Endodermal cell (in vitro differentiated cells): ENCODE data around the gene COL13A1. TPM values are rescaled to one million over a fixed set of nuclear protein-coding genes. Genes with fewer than 3 reads are reported as not detected.

Source experiments
- DNase-seq: peaks from one replicate; pipeline ENCODE4 v3.0.0-alpha.2; 2017
- H3K27ac ChIP-seq: 2 replicates; pipeline ENCODE4 v1.5.1; 2013; ENCODE audit warnings: mild to moderate bottlenecking, low read depth, low read length, moderate library complexity
- H3K27me3 ChIP-seq: 2 replicates; pipeline ENCODE4 v1.6.1; 2013; ENCODE audit warnings: mild to moderate bottlenecking, low read length, moderate library complexity; ENCODE audit not compliant: insufficient read depth, control insufficient read depth, poor library complexity, severe bottlenecking
- H3K36me3 ChIP-seq: 2 replicates; pipeline ENCODE4 v1.7.0; 2013; ENCODE audit warnings: mild to moderate bottlenecking, low read length, moderate library complexity; ENCODE audit not compliant: control insufficient read depth, insufficient read depth
- H3K4me1 ChIP-seq: one replicate; pipeline ENCODE4 v1.7.0; 2013; ENCODE audit warnings: low read length; ENCODE audit not compliant: control insufficient read depth, insufficient read depth
- H3K4me3 ChIP-seq: 2 replicates; pipeline ENCODE4 v1.5.1; 2013; ENCODE audit warnings: mild to moderate bottlenecking, low read length, moderate library complexity
- H3K9ac ChIP-seq: 2 replicates; pipeline ENCODE4 v1.6.1; 2013; ENCODE audit warnings: mild to moderate bottlenecking, low read length, moderate library complexity; ENCODE audit not compliant: poor library complexity, severe bottlenecking; ENCODE audit errors: extremely low read depth
- H3K9me3 ChIP-seq: 2 replicates; pipeline ENCODE4 v1.6.1; 2013; ENCODE audit warnings: mild to moderate bottlenecking, low read length, moderate library complexity; ENCODE audit not compliant: control insufficient read depth
- H3K27ac Mint-ChIP-seq: 2 replicates; pipeline ENCODE4 v1.8.0; 2020; ENCODE audit warnings: mixed read lengths
- H3K27me3 Mint-ChIP-seq: 2 replicates; pipeline ENCODE4 v1.8.0; 2021; ENCODE audit warnings: mild to moderate bottlenecking, mixed read lengths; ENCODE audit not compliant: insufficient read depth
- H3K36me3 Mint-ChIP-seq: 2 replicates; pipeline ENCODE4 v1.8.0; 2020; ENCODE audit warnings: low read depth, mixed read lengths
- H3K4me1 Mint-ChIP-seq: 2 replicates; pipeline ENCODE4 v1.8.0; 2020; ENCODE audit warnings: mixed read lengths
- H3K4me3 Mint-ChIP-seq: 2 replicates; pipeline ENCODE4 v1.8.0; 2020; ENCODE audit warnings: mild to moderate bottlenecking, moderate library complexity, mixed read lengths
- H3K9me3 Mint-ChIP-seq: 2 replicates; pipeline ENCODE4 v1.8.0; 2020; ENCODE audit warnings: mild to moderate bottlenecking, mixed read lengths
- WGBS, 2 experiments: methylation state at CpG; one replicate each; pipeline versions ENCODE4 v1.1.5 to v1.1.7; 2013; ENCODE audit warnings: missing lambda C conversion rate in 2 of 2, mixed read lengths in 1 of 2; ENCODE audit not compliant: insufficient coverage in 1 of 2, insufficient read length in 1 of 2; 5-methylcytosine and 5-hydroxymethylcytosine counted together
- total RNA-seq, 2 donors: library from RNA; stranded (reverse); fragmentation: NEBNext Ultra II Directional in 1 of 2; extraction: Animal tissue kit (Norgen Biotek cat#: 25700) in 1 of 2; gene quantifications; 2 replicates in 1 of 2; 3 replicates in 1 of 2; pipeline ENCODE4 v1.2.1, GENCODE V29; 2021
- TF ChIP-seq, protein P1 (sequence below): fragments of 200-600 bp; sonication (generic); conservative IDR thresholded peaks from 2 replicates; pipeline ENCODE4 v1.5.0; 2021; ENCODE audit warnings: antibody characterized with exemption, mild to moderate bottlenecking

COL13A1 gene
- total RNA-seq, 2 donors from 2014 or later, result 15.9 to 20.7 TPM

DNA sequence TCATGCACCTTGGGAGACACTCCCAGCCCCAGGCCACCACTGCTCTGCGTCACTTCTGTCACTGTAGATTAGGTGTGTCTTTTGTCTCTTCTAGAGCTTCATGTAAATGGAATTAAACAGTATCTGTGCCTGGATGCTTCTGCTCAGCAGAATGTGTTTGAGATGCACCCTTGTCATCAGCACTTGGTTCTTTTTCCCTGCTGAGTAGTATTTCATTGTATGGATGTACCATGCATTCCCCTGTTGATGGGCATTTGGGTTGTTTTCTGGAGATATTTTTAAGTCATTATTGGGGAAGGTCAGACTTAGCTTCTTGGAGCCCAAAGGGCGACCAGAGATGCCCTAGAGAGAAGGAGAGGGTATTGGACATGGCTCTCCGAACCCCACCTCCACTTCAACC, 126.6 kb downstream of the COL13A1 start:
- no peaks in the 10 kb centered on the region for H3K36me3 ChIP-seq

GRCh38 chr10:69929575-69929974, 127.9 kb downstream of the COL13A1 start:
- Histone ChIP-seq H3K27me3 (no peaks in the 10 kb centered on the region), H3K9ac (no peak overlapping the region), H3K4me1 (peaks cover 8% of the 10 kb centered on the region), H3K9me3 (peaks cover 6% of the 10 kb centered on the region), H3K27ac (no peak overlapping the region), H3K4me3 (no peak overlapping the region), H3K36me3 (no peaks in the 10 kb centered on the region)
- Mint-ChIP-seq H3K4me1 (peaks cover 12% of the 10 kb centered on the region), H3K4me3 (no peak overlapping the region), H3K27me3 (no peaks in the 10 kb centered on the region), H3K36me3 (peaks cover 11% of the 10 kb centered on the region), H3K9me3 (peaks cover 6% of the 10 kb centered on the region), H3K27ac (no peak overlapping the region)
- peak; percentile 62 for DNase-seq
- 84 to 86% methylated on average over 2 to 3 of the region's 3 CpGs for WGBS, 2 experiments
- TF ChIP-seq, protein P1, sequence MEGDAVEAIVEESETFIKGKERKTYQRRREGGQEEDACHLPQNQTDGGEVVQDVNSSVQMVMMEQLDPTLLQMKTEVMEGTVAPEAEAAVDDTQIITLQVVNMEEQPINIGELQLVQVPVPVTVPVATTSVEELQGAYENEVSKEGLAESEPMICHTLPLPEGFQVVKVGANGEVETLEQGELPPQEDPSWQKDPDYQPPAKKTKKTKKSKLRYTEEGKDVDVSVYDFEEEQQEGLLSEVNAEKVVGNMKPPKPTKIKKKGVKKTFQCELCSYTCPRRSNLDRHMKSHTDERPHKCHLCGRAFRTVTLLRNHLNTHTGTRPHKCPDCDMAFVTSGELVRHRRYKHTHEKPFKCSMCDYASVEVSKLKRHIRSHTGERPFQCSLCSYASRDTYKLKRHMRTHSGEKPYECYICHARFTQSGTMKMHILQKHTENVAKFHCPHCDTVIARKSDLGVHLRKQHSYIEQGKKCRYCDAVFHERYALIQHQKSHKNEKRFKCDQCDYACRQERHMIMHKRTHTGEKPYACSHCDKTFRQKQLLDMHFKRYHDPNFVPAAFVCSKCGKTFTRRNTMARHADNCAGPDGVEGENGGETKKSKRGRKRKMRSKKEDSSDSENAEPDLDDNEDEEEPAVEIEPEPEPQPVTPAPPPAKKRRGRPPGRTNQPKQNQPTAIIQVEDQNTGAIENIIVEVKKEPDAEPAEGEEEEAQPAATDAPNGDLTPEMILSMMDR, result no peak

More for the DNA sequence above, 126.6 kb downstream of the COL13A1 start:
- Mint-ChIP-seq H3K36me3 (peaks cover 10% of the 10 kb centered on the region), H3K4me1 (peaks cover 18% of the 10 kb centered on the region), H3K27me3 (peaks cover 1% of the 10 kb centered on the region), H3K4me3 (no peak overlapping the region), H3K27ac (no peak overlapping the region), H3K9me3 (peaks cover 6% of the 10 kb centered on the region)
- no peak overlapping the region for H3K27ac ChIP-seq
- H3K9ac ChIP-seq, result no peak overlapping the region
- DNase-seq, result no peak
- TF ChIP-seq, protein P1, result no peak
- H3K4me3 ChIP-seq, result no peak overlapping the region
- 74 to 94% methylated on average over 2 to 3 of the region's 3 CpGs for whole genome bisulfite sequencing, 2 experiments
- peaks cover 6% of the 10 kb centered on the region for H3K9me3 ChIP-seq
- H3K27me3 ChIP-seq, result no peaks in the 10 kb centered on the region
- peaks cover 9% of the 10 kb centered on the region for H3K4me1 ChIP-seq

DNA sequence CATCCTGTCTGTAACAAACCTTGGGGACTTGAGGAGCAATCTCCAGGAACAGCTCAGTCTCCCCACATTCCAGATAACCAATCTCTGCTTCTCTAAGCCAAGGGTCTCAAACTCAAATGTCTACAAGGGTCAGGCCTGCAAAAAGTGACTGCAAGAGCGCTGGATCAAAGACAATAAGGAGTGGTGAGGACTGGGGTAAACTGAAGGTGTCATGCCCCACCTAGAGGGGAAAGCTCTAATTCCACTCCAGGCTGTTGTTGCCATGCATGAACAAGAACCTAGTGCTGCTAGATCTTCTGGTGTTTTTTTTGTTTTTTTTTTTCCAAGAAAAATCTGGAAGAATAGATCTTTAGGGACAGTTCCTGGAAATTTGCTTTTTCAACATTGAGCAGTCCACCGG, 133.1 kb downstream of the COL13A1 start:
- no peak for DNase-seq
- Histone ChIP-seq H3K36me3 (no peaks in the 10 kb centered on the region), H3K27me3 (no peaks in the 10 kb centered on the region), H3K27ac (no peak overlapping the region), H3K9me3 (no peaks in the 10 kb centered on the region), H3K4me1 (no peaks in the 10 kb centered on the region), H3K4me3 (no peak overlapping the region), H3K9ac (no peak overlapping the region)
- WGBS, 2 experiments, result 87 to 91% methylated on average over 2 of the region's 2 CpGs
- H3K27ac Mint-ChIP-seq, result no peak overlapping the region
- no peaks in the 10 kb centered on the region for H3K9me3 Mint-ChIP-seq
- H3K36me3 Mint-ChIP-seq, result peaks cover 6% of the 10 kb centered on the region
- no peak overlapping the region for H3K4me3 Mint-ChIP-seq
- TF ChIP-seq, protein P1, result peak; percentile 40
- no peaks in the 10 kb centered on the region for H3K27me3 Mint-ChIP-seq
- H3K4me1 Mint-ChIP-seq, result no peaks in the 10 kb centered on the region
